ENCODE data around the gene COL20A1.

The COL20A1 gene

DNA sequence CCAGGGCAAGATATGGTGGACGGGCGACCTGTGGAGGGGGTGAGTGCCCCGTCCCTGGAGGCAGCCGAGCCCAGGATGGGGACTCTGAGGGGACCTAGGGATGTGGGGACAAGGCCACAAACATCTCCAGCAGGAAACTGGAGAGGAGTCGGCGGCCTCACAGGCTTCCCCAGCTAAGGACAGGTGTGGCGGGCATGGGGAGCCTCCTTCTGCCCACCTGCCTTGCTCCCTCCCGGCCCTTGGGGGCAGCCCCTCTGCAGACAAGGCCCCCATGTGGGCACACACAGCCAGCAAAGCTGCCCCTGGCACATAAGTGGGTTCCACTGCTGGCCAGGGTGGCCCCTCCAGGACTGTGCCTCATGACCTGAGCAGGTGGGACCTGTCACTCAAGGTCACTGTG is 63.5 kb downstream of the COL20A1 start:
- TF ChIP-seq ZNF274 (IDR thresholded peaks at IDR 0.05; ENCODE audit: low read length) (no peak), ZNF274 (tag by site-specific recombination; IDR thresholded peaks at IDR 0.05; ENCODE audit: borderline replicate concordance) (no peak), GFI1B (tag by site-specific recombination; IDR thresholded peaks at IDR 0.05) (no peak), MYNN (tag by site-specific recombination; IDR thresholded peaks at IDR 0.05; ENCODE audit: borderline replicate concordance) (no peak), ZNF140 (tag by site-specific recombination; IDR thresholded peaks at IDR 0.05) (no peak), ZNF621 (tag by site-specific recombination; IDR thresholded peaks at IDR 0.05) (no peak), ZNF214 (tag by site-specific recombination; IDR thresholded peaks at IDR 0.05; ENCODE audit: borderline replicate concordance) (no peak), ZNF785 (tag by site-specific recombination; IDR thresholded peaks at IDR 0.05) (no peak), KLF8 (tag by site-specific recombination; IDR thresholded peaks at IDR 0.05) (no peak)
- TF ChIP-seq, protein P1, sequence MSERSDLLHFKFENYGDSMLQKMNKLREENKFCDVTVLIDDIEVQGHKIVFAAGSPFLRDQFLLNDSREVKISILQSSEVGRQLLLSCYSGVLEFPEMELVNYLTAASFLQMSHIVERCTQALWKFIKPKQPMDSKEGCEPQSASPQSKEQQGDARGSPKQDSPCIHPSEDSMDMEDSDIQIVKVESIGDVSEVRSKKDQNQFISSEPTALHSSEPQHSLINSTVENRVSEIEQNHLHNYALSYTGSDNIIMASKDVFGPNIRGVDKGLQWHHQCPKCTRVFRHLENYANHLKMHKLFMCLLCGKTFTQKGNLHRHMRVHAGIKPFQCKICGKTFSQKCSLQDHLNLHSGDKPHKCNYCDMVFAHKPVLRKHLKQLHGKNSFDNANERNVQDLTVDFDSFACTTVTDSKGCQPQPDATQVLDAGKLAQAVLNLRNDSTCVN (tag by site-specific recombination; optimal IDR thresholded peaks at IDR 0.05), result no peak
- no peak overlapping the region for H3K27ac ChIP-seq (ENCODE audit: extremely low read depth, low read depth, low read length)
- no peaks in the 10 kb centered on the region for H3K36me3 ChIP-seq (ENCODE audit: control insufficient read depth in 2 of 2, insufficient read depth in 1 of 2, low read length in 2 of 2)
- no peaks in the 10 kb centered on the region for H3K9me3 ChIP-seq (ENCODE audit: control insufficient read depth, insufficient read depth, low read depth, low read length)
- H3K4me3 ChIP-seq (ENCODE audit: low read depth, low read length), result no peak overlapping the region
- H3K4me1 ChIP-seq (ENCODE audit: control insufficient read depth, insufficient read depth, low read length), result no peaks in the 10 kb centered on the region
- ChIA-PET POLR2A (no interaction called here), CTCF (no interaction called here)

DNA sequence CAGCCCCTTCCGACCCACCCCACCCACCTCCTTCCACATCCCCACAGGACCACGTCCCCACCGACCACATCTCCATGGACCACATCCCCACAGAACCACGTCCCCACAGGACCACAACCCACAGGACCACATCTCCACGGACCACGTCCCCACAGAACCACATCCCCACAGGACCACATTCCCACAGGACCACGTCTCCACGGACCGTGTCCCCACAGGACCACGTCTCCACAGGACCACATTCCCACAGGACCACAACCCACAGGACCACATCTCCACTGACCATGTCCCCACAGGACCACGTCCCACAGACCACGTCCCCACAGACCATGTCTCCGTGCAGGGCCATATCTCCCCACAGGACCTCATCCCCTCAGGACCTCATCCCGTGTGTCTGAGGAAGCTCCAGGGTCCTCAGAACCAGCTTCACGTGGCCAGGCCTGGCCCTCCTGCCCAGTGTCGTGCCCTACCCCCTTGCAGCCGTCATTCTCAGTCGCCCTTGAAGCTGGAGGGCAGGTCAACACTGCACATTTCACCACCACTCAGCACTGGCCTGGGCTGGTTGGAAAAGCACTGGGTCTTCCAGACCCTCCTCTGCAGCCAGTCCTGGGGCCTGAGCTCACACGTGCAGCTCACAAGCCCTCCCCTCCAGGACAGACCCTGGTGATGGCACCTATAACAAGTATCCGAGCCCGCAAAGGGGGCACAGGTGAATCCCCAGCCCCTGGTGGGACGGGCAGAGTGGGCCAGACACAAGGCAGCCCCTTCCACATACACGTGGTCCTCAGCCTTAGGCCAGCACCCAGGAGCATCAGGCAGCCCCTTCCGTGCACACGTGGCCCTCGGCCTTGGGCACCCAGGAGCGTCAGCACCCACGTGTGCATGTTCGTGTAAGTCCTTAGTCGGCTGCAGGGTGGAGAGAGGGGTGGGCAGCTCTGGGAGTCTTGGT is 64.2 kb downstream of the COL20A1 start:
- no peak overlapping the region for H3K4me3 ChIP-seq (ENCODE audit: low read depth, low read length)
- H3K36me3 ChIP-seq (ENCODE audit: control insufficient read depth in 2 of 2, insufficient read depth in 1 of 2, low read length in 2 of 2), result no peaks in the 10 kb centered on the region
- CTCF ChIA-PET, result no interaction called here
- POLR2A ChIA-PET, result no interaction called here
- no peak overlapping the region for H3K27ac ChIP-seq (ENCODE audit: extremely low read depth, low read depth, low read length)
- H3K9me3 ChIP-seq (ENCODE audit: control insufficient read depth, insufficient read depth, low read depth, low read length), result no peaks in the 10 kb centered on the region
- H3K4me1 ChIP-seq (ENCODE audit: control insufficient read depth, insufficient read depth, low read length), result no peaks in the 10 kb centered on the region
- no peak for TF ChIP-seq TCF7L2 (IDR thresholded peaks at IDR 0.05; ENCODE audit: borderline replicate concordance, low read depth, low read length)
- TF ChIP-seq KLF1 (tag by site-specific recombination; IDR thresholded peaks at IDR 0.05), result no peak
- no peak for TF ChIP-seq ZNF830 (tag by site-specific recombination; IDR thresholded peaks at IDR 0.05; ENCODE audit: low read depth)
- no peak for TF ChIP-seq ZNF37A (tag by site-specific recombination; IDR thresholded peaks at IDR 0.05)
- no peak for TF ChIP-seq ZNF488 (tag by site-specific recombination; IDR thresholded peaks at IDR 0.05)
- TF ChIP-seq, protein P2, sequence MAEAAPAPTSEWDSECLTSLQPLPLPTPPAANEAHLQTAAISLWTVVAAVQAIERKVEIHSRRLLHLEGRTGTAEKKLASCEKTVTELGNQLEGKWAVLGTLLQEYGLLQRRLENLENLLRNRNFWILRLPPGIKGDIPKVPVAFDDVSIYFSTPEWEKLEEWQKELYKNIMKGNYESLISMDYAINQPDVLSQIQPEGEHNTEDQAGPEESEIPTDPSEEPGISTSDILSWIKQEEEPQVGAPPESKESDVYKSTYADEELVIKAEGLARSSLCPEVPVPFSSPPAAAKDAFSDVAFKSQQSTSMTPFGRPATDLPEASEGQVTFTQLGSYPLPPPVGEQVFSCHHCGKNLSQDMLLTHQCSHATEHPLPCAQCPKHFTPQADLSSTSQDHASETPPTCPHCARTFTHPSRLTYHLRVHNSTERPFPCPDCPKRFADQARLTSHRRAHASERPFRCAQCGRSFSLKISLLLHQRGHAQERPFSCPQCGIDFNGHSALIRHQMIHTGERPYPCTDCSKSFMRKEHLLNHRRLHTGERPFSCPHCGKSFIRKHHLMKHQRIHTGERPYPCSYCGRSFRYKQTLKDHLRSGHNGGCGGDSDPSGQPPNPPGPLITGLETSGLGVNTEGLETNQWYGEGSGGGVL (tag by site-specific recombination; IDR thresholded peaks at IDR 0.05), result no peak
- no peak for TF ChIP-seq BCL11A (tag by site-specific recombination; IDR thresholded peaks at IDR 0.05; ENCODE audit: low read depth)
- TF ChIP-seq, protein P3, sequence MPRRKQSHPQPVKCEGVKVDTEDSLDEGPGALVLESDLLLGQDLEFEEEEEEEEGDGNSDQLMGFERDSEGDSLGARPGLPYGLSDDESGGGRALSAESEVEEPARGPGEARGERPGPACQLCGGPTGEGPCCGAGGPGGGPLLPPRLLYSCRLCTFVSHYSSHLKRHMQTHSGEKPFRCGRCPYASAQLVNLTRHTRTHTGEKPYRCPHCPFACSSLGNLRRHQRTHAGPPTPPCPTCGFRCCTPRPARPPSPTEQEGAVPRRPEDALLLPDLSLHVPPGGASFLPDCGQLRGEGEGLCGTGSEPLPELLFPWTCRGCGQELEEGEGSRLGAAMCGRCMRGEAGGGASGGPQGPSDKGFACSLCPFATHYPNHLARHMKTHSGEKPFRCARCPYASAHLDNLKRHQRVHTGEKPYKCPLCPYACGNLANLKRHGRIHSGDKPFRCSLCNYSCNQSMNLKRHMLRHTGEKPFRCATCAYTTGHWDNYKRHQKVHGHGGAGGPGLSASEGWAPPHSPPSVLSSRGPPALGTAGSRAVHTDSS (tag by site-specific recombination; IDR thresholded peaks at IDR 0.05), result no peak
- TF ChIP-seq ZNF311 (tag by site-specific recombination; IDR thresholded peaks at IDR 0.05; ENCODE audit: borderline replicate concordance), result no peak

All from HEK293 (cell line).